Thyroid gland (tissue), 4 donors: ENCODE measurements around the gene ENOX1.

Source experiments
- POLR2A ChIP-seq, 2 donors: fragments of 450-650 bp; IDR thresholded peaks; one replicate each; pipeline ENCODE4 v1.6.1; 2017; ENCODE audit warnings: antibody characterized with exemption in 2 of 2, mild to moderate bottlenecking in 2 of 2, moderate library complexity in 1 of 2
- TF ChIP-seq, protein P1 (sequence below), 6 experiments: fragments of 200-600 bp in 3 of 6; fragments of 450-650 bp in 3 of 6; sonication (generic) in 3 of 6; IDR thresholded peaks; one replicate each; pipeline ENCODE4 v1.5.1; 2016 to 2019; ENCODE audit warnings: antibody characterized with exemption in 6 of 6, mild to moderate bottlenecking in 2 of 6, inconsistent platforms in 1 of 6, moderate library complexity in 1 of 6

GRCh38 chr13:43528992-43529391 lies 257.8 kb downstream of the ENOX1 start:
- TF ChIP-seq, protein P1, sequence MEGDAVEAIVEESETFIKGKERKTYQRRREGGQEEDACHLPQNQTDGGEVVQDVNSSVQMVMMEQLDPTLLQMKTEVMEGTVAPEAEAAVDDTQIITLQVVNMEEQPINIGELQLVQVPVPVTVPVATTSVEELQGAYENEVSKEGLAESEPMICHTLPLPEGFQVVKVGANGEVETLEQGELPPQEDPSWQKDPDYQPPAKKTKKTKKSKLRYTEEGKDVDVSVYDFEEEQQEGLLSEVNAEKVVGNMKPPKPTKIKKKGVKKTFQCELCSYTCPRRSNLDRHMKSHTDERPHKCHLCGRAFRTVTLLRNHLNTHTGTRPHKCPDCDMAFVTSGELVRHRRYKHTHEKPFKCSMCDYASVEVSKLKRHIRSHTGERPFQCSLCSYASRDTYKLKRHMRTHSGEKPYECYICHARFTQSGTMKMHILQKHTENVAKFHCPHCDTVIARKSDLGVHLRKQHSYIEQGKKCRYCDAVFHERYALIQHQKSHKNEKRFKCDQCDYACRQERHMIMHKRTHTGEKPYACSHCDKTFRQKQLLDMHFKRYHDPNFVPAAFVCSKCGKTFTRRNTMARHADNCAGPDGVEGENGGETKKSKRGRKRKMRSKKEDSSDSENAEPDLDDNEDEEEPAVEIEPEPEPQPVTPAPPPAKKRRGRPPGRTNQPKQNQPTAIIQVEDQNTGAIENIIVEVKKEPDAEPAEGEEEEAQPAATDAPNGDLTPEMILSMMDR (IDR thresholded peaks at IDR 0.05) = no peak
- TF ChIP-seq POLR2A (IDR thresholded peaks at IDR 0.05) = no peak
